SJSA1 (cell line): ENCODE results near the gene TNK1. TPM values are rescaled to one million over a fixed set of nuclear protein-coding genes. Genes with fewer than 3 reads are reported as not detected.
A peak's percentile ranks its signal among the peaks of the same experiment; 100 is the strongest.

Experiments
- DNase-seq, 2 experiments: peaks; one replicate each; pipeline ENCODE4 v3.0.0-alpha.2; 2015 to 2020; ENCODE audit warnings: low spot score in 2 of 2, low read depth in 1 of 2
- H3K27ac ChIP-seq: fragments of 250-450 bp; sonication (Bioruptor Pico); 2 replicates; pipeline ENCODE4 v1.5.1; 2020; ENCODE audit warnings: mild to moderate bottlenecking, moderate library complexity
- H3K27me3 ChIP-seq: fragments of 250-450 bp; sonication (Bioruptor Pico); replicated peaks from 2 replicates; pipeline ENCODE4 v1.5.1; 2020; ENCODE audit warnings: mild to moderate bottlenecking, moderate library complexity
- H3K36me3 ChIP-seq: fragments of 250-450 bp; sonication (Bioruptor Pico); 2 replicates; pipeline ENCODE4 v1.5.1; 2020; ENCODE audit warnings: mild to moderate bottlenecking
- H3K4me1 ChIP-seq: fragments of 250-450 bp; sonication (Bioruptor Pico); replicated peaks from 2 replicates; pipeline ENCODE4 v1.6.1; 2021; ENCODE audit warnings: mild to moderate bottlenecking
- H3K4me3 ChIP-seq: fragments of 250-450 bp; sonication (Bioruptor Pico); 2 replicates; pipeline ENCODE4 v1.5.1; 2020; ENCODE audit warnings: mild to moderate bottlenecking
- H3K9me3 ChIP-seq: fragments of 250-450 bp; sonication (Bioruptor Pico); replicated peaks from 2 replicates; pipeline ENCODE4 v1.5.1; 2020; ENCODE audit warnings: mild to moderate bottlenecking
- total RNA-seq: library from RNA; depleted of rRNA; stranded (reverse); fragments of >200 nt; shearing (Covaris generic); gene quantifications from 2 replicates; pipeline ENCODE4 v1.2.3, GENCODE V29; 2014

TNK1 gene
- total RNA-seq, 1 experiment from 2014 or later, result not detected

GRCh38 chr17:7405350-7406234 lies 24.7 kb downstream of the TNK1 start:
- H3K4me1 ChIP-seq, result peaks cover 22% of the 10 kb centered on the region
- H3K27ac ChIP-seq, result 0 out of 2 replicates have a peak overlapping the region, but pooled peaks have one; percentile 15
- H3K27me3 ChIP-seq, result no peaks in the 10 kb centered on the region
- no peak for DNase-seq
- H3K9me3 ChIP-seq, result no peaks in the 10 kb centered on the region
- peak overlapping the region; percentile 59 for H3K4me3 ChIP-seq
- no peaks in the 10 kb centered on the region for H3K36me3 ChIP-seq

GRCh38 chr17:7406235-7406825 lies 25.4 kb downstream of the TNK1 start:
- Histone ChIP-seq H3K4me3 (no peak overlapping the region), H3K9me3 (no peaks in the 10 kb centered on the region), H3K4me1 (peaks cover 17% of the 10 kb centered on the region), H3K36me3 (no peaks in the 10 kb centered on the region), H3K27me3 (no peaks in the 10 kb centered on the region), H3K27ac (no peak overlapping the region)
- no peak for DNase-seq

- no peak for DNase-seq
- no peak overlapping the region for H3K4me3 ChIP-seq
- no peak overlapping the region for H3K27ac ChIP-seq
- no peaks in the 10 kb centered on the region for H3K36me3 ChIP-seq
- no peaks in the 10 kb centered on the region for H3K9me3 ChIP-seq
- H3K27me3 ChIP-seq, result no peaks in the 10 kb centered on the region
- H3K4me1 ChIP-seq, result peaks cover 17% of the 10 kb centered on the region
These were observed 26.2 kb downstream of the TNK1 start for GRCh38 chr17:7407082-7407481.

- H3K4me1 ChIP-seq, result peaks cover 17% of the 10 kb centered on the region
- H3K36me3 ChIP-seq, result no peaks in the 10 kb centered on the region
- H3K4me3 ChIP-seq, result no peak within 1 kb of the TSS
- H3K27me3 ChIP-seq, result no peaks in the 10 kb centered on the region
- no peaks in the 10 kb centered on the region for H3K9me3 ChIP-seq
- H3K27ac ChIP-seq, result no peak within 1 kb of the TSS
- no peak for DNase-seq
These were observed 26.8 kb downstream of the TNK1 start, which contains the start of gene NLGN2 for GRCh38 chr17:7407485-7408251. Gene NLGN2, plus strand, starts transcription at chr17:7407845. Its CDS starts 411 bp downstream, at chr17:7408256.

GRCh38 chr17:7408252-7408727 lies 27.4 kb downstream of the TNK1 start:
- no peak overlapping the region for H3K27ac ChIP-seq
- no peaks in the 10 kb centered on the region for H3K36me3 ChIP-seq
- DNase-seq, result no peak
- H3K27me3 ChIP-seq, result no peaks in the 10 kb centered on the region
- H3K9me3 ChIP-seq, result no peaks in the 10 kb centered on the region
- H3K4me1 ChIP-seq, result peaks cover 10% of the 10 kb centered on the region
- H3K4me3 ChIP-seq, result no peak overlapping the region

- Histone ChIP-seq H3K36me3 (no peaks in the 10 kb centered on the region), H3K4me3 (no peak overlapping the region), H3K4me1 (peaks cover 10% of the 10 kb centered on the region), H3K9me3 (no peaks in the 10 kb centered on the region), H3K27ac (no peak overlapping the region), H3K27me3 (no peaks in the 10 kb centered on the region)
- DNase-seq, result no peak
These were observed 28.0 kb downstream of the TNK1 start for GRCh38 chr17:7408863-7409262.

GRCh38 chr17:7409716-7410115 lies 28.8 kb downstream of the TNK1 start:
- H3K4me3 ChIP-seq, result no peak overlapping the region
- no peak overlapping the region for H3K27ac ChIP-seq
- H3K9me3 ChIP-seq, result no peaks in the 10 kb centered on the region
- no peaks in the 10 kb centered on the region for H3K27me3 ChIP-seq
- peaks cover 10% of the 10 kb centered on the region for H3K4me1 ChIP-seq
- no peaks in the 10 kb centered on the region for H3K36me3 ChIP-seq
- no peak for DNase-seq

- Histone ChIP-seq H3K4me3 (no peak overlapping the region), H3K27ac (no peak overlapping the region), H3K4me1 (peaks cover under 1% of the 10 kb centered on the region), H3K9me3 (no peaks in the 10 kb centered on the region), H3K27me3 (no peaks in the 10 kb centered on the region), H3K36me3 (no peaks in the 10 kb centered on the region)
- DNase-seq, result no peak
These were observed 29.9 kb downstream of the TNK1 start for GRCh38 chr17:7410634-7411426.

GRCh38 chr17:7411427-7411750 lies 30.5 kb downstream of the TNK1 start:
- no peaks in the 10 kb centered on the region for H3K36me3 ChIP-seq
- H3K4me3 ChIP-seq, result no peak overlapping the region
- DNase-seq, result no peak
- H3K27me3 ChIP-seq, result no peaks in the 10 kb centered on the region
- no peak overlapping the region for H3K27ac ChIP-seq
- no peaks in the 10 kb centered on the region for H3K4me1 ChIP-seq
- H3K9me3 ChIP-seq, result no peaks in the 10 kb centered on the region

- H3K4me1 ChIP-seq, result no peaks in the 10 kb centered on the region
- no peak overlapping the region for H3K4me3 ChIP-seq
- no peaks in the 10 kb centered on the region for H3K9me3 ChIP-seq
- H3K36me3 ChIP-seq, result no peaks in the 10 kb centered on the region
- no peak overlapping the region for H3K27ac ChIP-seq
- no peak for DNase-seq
- H3K27me3 ChIP-seq, result no peaks in the 10 kb centered on the region
These were observed 32.6 kb downstream of the TNK1 start for GRCh38 chr17:7413346-7413985.

- Histone ChIP-seq H3K36me3 (no peaks in the 10 kb centered on the region), H3K27me3 (no peaks in the 10 kb centered on the region), H3K9me3 (no peaks in the 10 kb centered on the region), H3K27ac (no peak overlapping the region), H3K4me1 (no peaks in the 10 kb centered on the region), H3K4me3 (no peak overlapping the region)
- no peak for DNase-seq
These were observed 33.9 kb downstream of the TNK1 start for GRCh38 chr17:7414837-7415236.

- Histone ChIP-seq H3K27ac (no peak overlapping the region), H3K36me3 (no peaks in the 10 kb centered on the region), H3K4me1 (no peaks in the 10 kb centered on the region), H3K27me3 (no peaks in the 10 kb centered on the region), H3K9me3 (no peaks in the 10 kb centered on the region), H3K4me3 (no peak overlapping the region)
- DNase-seq, result no peak
These were observed 34.9 kb downstream of the TNK1 start for GRCh38 chr17:7415784-7416183.

GRCh38 chr17:7416323-7416722 lies 35.4 kb downstream of the TNK1 start:
- no peaks in the 10 kb centered on the region for H3K27me3 ChIP-seq
- H3K27ac ChIP-seq, result no peak overlapping the region
- no peaks in the 10 kb centered on the region for H3K9me3 ChIP-seq
- no peak overlapping the region for H3K4me3 ChIP-seq
- H3K4me1 ChIP-seq, result no peaks in the 10 kb centered on the region
- DNase-seq, result no peak
- no peaks in the 10 kb centered on the region for H3K36me3 ChIP-seq
